Activated CD8-positive, alpha-beta memory T cell treated with anti-CD3 and anti-CD28 coated beads for 4 hours (primary cell): ENCODE measurements around the gene VANGL1.

Experiments
- DNase-seq, 2 donors: peaks; one replicate each; pipeline ENCODE4 v3.0.0-alpha.2; 2020; ENCODE audit warnings: low read depth in 2 of 2

Gene VANGL1

DNA sequence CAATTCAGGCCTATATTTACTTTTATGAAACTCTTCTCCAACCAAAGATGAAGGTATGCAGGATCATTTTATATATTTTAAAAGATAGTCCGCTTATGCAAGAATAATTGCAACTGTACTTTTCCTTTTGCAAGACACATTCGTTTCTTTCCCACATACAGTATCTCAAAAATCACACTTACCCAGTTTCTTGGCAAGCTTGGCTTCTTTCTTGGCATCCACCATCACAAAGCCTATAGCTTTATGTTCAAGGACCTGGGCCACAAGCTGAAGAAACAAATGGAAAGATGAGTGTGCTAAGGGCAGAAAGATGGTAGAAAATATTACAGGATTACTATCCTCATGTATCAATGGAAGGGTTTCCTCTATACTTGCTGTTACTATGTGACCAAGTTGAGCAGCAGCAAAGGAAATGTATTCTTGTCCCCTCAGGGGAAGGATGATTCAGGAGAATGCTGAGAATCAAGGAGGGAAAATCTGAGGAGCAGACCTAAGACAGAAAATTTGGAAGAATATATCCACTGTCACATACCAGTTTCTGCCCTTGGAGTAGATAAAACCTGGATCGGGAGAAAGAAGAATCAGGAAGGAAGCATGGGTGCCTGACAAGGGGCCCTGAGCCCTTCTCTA is 103.0 kb downstream of the VANGL1 start:
- DNase-seq: no peak

DNA sequence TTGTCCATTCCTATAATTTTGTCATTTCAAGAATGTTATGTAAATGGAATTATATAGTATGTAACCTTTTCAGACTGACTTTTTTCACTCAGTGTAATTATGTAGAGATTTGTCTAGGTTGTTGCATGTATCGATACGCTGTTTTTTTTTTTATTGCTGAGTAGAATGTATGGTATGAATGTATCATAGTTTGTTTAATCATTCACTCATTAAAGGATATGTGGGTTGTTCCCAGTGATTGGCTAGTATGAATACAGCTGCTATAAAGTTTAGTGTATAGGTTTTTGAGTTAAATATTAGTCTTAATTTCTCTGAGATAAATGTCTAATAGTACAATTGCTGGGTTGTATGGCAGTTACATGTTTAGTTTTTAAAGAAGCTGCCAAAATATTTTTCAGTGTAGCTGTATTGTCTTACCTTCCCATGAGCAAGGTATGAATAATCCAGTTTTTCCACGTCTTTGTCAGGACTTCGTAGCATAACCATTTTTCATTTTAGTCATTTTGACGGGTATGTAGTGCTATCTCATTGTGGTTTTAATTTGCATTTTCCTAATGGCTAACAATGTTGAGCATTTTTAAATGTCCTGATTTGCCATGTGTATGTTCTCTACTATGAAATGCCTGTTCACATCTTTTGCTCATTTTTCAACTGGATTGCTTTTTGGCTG is 104.4 kb downstream of the VANGL1 start:
- DNase-seq: no peak
